Suprapubic skin (tissue), 4 donors: Measurements from ENCODE around the gene KLF15.

Experiments used
- EP300 ChIP-seq: sonication (generic); formaldehyde crosslinking; IDR thresholded peaks from one replicate; pipeline ENCODE4 v1.6.1; 2017; ENCODE audit warnings: antibody characterized with exemption
- POLR2A ChIP-seq, 2 donors: fragments of 450-650 bp; IDR thresholded peaks; one replicate each; pipeline ENCODE4 v1.6.1; 2017; ENCODE audit warnings: antibody characterized with exemption in 2 of 2, mild to moderate bottlenecking in 2 of 2, moderate library complexity in 2 of 2
- POLR2AphosphoS5 ChIP-seq, 3 donors: sonication (generic); formaldehyde crosslinking; IDR thresholded peaks; one replicate each; pipeline ENCODE4 v1.6.1; 2017; ENCODE audit warnings: antibody characterized with exemption in 3 of 3
- TF ChIP-seq, protein P1 (sequence below), 2 donors: fragments of 200-600 bp in 1 of 2; fragments of 450-650 bp in 1 of 2; sonication (generic) in 1 of 2; IDR thresholded peaks; one replicate each; pipeline ENCODE4 v1.5.1; 2016 to 2019; ENCODE audit warnings: antibody characterized with exemption in 2 of 2, mild to moderate bottlenecking in 1 of 2, moderate library complexity in 1 of 2

DNA sequence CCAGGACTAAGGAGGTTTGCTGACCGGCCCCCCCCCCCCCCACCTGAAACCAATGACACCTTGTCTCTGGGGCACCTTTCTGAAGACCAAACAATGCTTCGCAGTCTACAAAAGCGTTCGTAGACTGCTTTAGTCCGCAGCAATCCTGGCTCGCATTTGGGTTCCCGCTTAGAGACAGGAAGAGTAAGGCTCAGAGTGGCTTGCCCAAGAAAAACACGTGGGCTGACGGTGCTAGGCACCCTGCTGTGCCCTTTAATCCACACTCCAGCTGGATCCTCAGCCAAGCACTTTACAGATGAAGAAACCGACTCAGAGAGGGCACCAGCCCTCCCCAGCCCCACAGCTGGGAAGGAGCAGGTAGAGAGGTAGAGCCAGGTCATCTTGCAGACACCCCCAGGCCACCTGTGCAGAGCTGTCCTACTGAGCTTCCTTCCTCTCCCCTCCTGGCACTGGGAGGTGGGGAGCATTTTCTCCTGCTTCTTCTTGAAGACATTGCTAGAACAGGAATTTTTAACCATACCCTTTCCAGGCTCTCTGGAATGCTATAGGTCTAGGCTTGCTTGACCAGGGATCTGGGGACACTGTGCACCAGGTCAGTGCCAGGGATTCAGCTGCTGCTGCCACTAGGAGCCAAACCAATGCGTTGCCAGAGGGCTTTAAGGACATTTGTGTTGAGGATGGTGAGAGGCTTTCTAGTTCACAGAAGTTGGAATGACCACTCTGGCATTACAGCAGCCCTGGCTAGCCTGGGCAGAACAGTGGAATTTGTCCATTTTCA, 1.0 kb upstream of the KLF15 start:
- TF ChIP-seq EP300 (no peak), POLR2AphosphoS5 (IDR thresholded peaks at IDR 0.05) (no peak), POLR2A (IDR thresholded peaks at IDR 0.05) (no peak)
- TF ChIP-seq, protein P1, sequence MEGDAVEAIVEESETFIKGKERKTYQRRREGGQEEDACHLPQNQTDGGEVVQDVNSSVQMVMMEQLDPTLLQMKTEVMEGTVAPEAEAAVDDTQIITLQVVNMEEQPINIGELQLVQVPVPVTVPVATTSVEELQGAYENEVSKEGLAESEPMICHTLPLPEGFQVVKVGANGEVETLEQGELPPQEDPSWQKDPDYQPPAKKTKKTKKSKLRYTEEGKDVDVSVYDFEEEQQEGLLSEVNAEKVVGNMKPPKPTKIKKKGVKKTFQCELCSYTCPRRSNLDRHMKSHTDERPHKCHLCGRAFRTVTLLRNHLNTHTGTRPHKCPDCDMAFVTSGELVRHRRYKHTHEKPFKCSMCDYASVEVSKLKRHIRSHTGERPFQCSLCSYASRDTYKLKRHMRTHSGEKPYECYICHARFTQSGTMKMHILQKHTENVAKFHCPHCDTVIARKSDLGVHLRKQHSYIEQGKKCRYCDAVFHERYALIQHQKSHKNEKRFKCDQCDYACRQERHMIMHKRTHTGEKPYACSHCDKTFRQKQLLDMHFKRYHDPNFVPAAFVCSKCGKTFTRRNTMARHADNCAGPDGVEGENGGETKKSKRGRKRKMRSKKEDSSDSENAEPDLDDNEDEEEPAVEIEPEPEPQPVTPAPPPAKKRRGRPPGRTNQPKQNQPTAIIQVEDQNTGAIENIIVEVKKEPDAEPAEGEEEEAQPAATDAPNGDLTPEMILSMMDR (IDR thresholded peaks at IDR 0.05): no peak
